GM19455 (cell line): ENCODE results near the gene ARHGAP44.

Experiments used
- ATAC-seq: cut with Tn5 transposase; IDR thresholded peaks from one replicate; pipeline ENCODE4 v1.9.1; 2021; ENCODE audit not compliant: unreplicated experiment

The ARHGAP44 gene

GRCh38 chr17:12990926-12991325 is 201.6 kb downstream of the ARHGAP44 start:
- ATAC-seq: no peak

DNA sequence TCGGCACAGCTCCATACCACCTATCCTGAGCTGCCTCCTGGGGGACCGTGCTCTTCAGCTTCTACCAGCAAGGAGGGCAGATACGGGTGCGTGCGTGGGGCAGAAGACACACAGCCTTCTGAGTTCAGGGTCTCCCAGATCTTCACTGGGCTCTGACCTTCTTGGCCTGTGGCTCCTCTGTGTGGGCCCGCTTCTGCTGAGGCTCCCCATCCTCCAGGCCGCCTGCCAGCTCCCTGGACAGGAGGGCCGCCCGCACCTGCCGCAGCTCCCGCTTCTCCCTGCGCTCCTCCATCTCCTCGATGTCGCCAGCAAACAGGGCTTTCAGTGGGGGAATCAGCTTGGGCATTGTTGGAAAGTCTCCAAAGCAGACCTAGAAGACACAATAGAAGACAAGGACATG is 203.4 kb downstream of the ARHGAP44 start:
- ATAC-seq: no peak

DNA sequence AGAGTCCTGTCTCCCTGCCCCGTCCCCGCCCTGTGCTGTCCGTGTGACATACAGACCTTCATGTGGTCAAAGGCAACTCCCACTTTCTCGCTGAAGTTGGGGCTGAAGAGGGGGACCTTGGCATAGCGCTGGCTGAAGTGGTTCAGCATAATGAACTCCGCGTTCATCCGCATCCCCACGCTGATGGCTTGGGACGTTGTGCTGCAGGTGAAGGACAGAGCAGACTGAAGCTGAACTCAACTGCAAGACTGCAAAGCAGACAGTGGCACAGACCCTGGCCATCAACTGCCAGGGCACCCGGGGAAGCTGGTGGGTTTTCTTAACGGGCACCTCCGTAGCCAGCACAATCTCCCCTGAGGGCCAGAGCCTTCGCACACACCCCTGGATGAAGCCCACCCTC is 204.3 kb downstream of the ARHGAP44 start:
- no peak for ATAC-seq

GRCh38 chr17:12994341-12995074 is 205.2 kb downstream of the ARHGAP44 start:
- ATAC-seq: no peak

GRCh38 chr17:12995106-12995895 is 206.0 kb downstream of the ARHGAP44 start:
- ATAC-seq: no peak

DNA sequence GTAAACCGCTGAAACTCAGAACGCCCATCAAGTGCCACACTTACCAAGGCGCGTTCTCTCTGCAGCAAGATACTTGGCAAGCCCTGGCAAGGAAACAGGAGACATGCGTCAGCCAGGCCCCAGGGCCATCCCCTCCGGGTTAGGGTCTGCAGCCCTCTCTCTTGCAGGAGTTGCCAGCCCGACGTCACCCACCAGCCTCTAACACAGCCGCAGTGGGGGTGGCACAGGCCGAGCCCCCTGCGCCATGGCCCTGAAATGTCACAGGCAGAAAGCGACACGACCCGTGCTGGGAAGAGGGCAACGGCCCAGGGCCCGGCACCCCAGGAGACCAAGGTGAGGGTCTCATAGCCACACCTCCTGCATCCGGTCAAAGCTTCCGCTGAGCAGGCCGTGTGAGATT is 206.6 kb downstream of the ARHGAP44 start:
- no peak for ATAC-seq

DNA sequence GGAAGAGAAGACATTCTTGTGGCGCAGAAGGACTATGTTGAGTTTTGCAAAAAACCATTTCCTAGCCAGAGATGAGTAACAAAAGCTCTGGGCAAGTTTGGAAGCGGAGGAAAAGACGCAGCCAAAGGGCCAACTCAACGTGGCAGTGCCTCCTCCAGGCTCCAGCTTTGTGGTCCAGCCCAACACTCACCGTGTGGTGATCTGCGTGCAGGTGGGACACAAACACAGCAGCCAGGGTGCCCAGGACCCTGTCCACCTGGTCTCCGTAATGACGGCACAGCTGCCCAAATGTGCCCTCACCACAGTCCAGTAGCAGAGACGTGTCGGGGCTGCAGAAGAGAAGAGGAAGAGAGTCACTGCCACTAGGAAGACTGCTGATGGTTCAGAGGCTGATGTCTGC is 207.1 kb downstream of the ARHGAP44 start:
- ATAC-seq: no peak

GRCh38 chr17:12996941-12997340 is 207.6 kb downstream of the ARHGAP44 start:
- ATAC-seq: no peak

DNA sequence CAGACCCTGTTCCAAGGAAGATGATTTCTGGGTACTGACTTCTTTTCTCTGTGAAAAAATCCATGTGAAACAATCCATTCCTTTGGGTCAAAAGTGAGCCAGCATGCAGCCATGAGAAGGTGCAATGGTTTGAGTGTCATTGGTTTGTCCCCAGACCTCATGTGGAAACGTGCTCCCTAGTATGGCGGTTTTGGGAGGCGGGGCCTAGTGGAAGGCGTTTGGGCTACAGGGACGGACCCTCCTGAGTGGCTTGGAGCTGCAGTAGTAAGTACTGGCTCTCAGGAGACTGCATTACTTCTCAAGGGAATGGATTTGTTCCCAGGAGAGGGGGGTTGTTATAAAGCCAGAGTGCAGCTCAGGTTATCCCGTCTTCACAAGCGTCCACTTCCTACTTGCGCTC is 209.2 kb downstream of the ARHGAP44 start:
- ATAC-seq: no peak

DNA sequence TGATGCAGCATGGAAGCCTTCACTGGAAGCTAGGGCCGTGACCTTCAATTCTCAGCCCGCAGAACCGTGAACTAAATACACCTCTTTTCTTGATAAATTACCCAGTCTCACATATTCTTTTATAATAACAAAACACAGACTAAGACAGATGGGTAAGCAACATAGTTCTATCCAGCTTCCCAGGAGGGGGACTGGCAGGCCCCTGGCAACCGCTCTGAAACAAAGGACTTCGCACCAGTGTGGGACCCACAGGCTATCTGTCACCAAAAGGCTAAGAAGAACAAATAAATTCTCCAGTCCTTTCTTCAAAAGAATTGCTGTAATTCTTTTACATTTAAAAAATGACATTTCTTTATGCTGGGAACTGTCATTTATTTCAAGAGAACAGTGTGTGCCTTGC is 209.6 kb downstream of the ARHGAP44 start:
- no peak for ATAC-seq

DNA sequence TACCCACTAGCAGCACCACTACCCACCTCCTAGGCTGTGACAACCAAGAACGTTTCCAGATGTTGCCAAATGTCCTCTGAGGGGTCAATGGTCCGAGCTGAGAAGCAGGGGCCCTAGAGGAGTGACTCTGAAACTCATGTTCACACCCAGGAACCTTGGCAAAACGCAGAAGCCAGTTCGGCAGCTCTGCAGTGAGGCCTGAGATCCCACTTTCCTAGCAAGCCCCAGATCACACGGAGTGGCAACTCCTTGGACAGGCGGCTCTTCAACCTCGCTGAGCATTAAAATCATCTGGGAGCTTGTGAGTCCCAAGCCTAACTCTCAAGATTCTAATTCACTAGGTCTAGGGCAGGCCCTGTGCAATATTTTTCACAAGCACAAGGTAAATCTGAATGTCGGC is 211.3 kb downstream of the ARHGAP44 start:
- no peak for ATAC-seq

GRCh38 chr17:13001991-13002615 is 212.8 kb downstream of the ARHGAP44 start:
- ATAC-seq: no peak

GRCh38 chr17:13002761-13003453 is 213.6 kb downstream of the ARHGAP44 start:
- ATAC-seq: no peak

DNA sequence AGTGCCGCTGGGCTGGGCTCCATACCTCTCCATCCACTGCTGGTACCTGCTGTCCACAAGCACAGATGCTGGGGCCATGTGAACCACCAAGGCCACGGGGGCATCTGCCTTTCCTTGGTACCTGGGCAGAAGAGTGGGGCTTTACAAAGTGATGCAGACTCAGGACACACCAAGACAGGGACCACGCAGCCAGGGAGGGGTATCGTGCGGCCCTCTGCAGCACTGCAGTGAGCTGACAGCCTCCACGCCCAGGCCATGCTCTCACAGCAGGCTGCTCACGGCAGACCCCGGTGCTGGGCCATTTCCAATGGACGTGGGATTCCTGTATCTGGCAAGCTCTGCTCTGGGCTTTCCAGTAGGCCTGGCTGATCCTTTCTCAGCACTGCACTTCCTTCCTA is 214.2 kb downstream of the ARHGAP44 start:
- no peak for ATAC-seq

GRCh38 chr17:13003927-13004326 is 214.6 kb downstream of the ARHGAP44 start:
- no peak for ATAC-seq

DNA sequence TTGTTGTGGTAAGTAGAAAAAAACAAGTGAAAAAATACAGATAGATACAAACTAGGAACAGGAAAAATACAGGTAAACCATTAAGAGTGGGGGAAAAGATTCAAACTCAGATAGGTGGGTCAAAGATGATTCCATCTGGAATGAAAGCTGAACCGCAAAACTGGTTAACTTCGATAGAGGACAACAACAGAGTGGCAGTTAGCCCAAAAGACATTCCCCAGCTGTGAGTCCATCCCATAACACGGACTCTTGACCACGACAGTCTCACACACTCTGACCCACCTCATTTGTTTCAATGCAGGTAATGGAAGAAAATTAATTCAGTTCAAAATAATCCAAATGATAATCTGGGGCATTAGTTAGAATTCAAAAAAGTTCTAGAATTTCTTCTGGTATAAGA is 215.0 kb downstream of the ARHGAP44 start:
- no peak for ATAC-seq

DNA sequence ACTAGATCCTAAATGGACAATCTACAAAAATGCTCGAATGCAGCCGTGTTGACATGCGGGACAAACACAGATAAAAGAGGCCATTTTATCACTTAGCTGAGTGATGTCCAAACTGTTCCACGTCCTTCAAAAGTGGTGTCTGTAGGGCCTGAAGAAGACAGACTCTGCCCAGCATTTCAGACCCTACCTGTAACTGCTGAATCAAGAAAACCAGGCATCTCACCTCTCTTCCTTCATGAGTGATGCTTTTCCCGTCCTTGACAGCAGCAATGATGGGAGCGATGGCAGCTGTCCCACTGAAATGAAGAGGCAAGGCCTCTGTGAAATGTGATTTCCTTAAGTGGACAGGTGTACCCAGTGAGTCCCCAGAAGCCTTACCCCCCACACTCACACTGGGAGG is 216.2 kb downstream of the ARHGAP44 start:
- ATAC-seq: no peak

GRCh38 chr17:13008461-13008860 is 219.2 kb downstream of the ARHGAP44 start:
- ATAC-seq: no peak

DNA sequence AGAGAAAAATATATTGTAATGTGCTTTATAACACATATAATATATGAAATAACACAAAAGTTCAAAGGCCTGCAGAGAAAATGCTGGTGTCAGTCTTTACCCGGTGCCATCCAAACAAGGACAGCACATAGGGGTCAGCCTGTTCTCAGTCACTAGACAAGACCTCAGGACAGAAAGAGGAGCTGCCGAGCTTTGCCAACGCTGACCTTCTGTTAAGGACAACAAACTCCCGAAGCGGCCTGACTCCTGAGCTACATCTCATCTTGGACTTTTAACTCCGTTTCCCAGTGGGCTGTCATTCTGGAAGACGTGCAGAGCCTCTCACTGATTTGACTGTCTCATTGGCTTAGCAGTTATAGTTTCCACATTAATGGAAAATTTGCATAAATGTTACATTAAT is 221.7 kb downstream of the ARHGAP44 start:
- ATAC-seq: no peak

GRCh38 chr17:13014801-13015200 is 225.5 kb downstream of the ARHGAP44 start:
- no peak for ATAC-seq

GRCh38 chr17:13016881-13017654 is 227.8 kb downstream of the ARHGAP44 start:
- peak; percentile 25 for ATAC-seq
